ENCODE measurements around the gene RRN3. TPM values are rescaled to one million over a fixed set of nuclear protein-coding genes. Genes with fewer than 3 reads are reported as not detected.

RRN3 gene
- total and polyA plus RNA-seq, 9 of the 15 experiments (the other 6 are each of a cell fraction or from before 2014, with no cell fraction given) = 22.2 to 49.5 (median 28.4) TPM

DNA sequence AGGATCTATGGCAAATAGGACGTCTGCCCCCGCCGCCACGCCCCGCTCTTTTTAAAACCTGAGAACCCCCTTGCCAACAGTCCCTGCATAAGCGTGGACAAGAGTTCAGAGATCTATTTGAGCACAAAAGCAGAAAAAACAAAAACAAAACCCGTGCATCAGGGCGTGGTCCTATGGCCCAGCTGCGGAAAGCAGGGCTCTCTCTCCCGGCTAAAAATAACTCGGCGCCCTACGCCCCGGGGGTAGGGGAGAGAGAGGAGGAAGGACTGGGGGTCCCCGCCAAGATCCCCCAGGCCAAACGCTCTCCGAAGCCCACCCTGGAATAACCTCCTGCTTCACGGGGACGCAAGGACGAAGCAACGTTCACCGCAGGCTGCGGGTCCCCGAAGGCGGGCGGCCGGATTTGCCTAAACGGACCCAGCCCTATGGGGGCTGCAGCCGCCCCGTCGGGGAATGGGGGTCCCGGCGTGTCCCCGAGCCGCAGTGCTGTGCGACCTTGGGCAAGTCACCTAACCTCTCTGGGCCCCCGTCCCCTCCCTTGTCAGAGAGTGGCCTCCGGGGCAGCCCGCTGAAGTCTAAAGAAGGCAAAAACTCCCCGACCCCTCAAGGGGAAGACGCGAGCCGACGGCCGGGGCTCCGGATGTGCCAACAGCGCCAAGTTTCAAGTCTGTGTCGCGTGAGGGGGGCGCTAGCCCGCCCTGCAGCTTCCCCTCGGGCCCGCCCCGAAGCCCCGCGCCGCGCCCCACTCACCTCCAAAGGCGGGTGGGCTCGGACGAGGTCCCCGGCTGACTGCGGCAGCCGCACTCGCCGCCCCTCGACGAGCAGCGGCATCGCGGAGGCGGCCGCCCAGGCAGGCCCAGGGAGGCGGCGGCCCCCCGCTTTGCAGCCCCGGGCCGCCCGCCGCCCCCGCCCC lies 38.7 kb downstream of the RRN3 start (continued):
- TF ChIP-seq ZNF76 (CRISPR knock-in tag; IDR thresholded peaks at IDR 0.05; ENCODE audit: borderline replicate concordance) (no peak), ZBED1 (IDR thresholded peaks at IDR 0.05) (no peak), MEF2A (IDR thresholded peaks at IDR 0.05; ENCODE audit: control insufficient read depth, low read depth, low read length) (peak; percentile 84), FOXK2 (conservative IDR thresholded peaks at IDR 0.05 in 1 of 2, IDR thresholded peaks at IDR 0.05 in 1 of 2; ENCODE audit: low read depth in 2 of 2) (no peak), USF2 (CRISPR knock-in tag; IDR thresholded peaks at IDR 0.05) (no peak), E4F1 (CRISPR knock-in tag; IDR thresholded peaks at IDR 0.05; ENCODE audit: borderline replicate concordance) (no peak), TFAP4 (CRISPR knock-in tag; IDR thresholded peaks at IDR 0.05; ENCODE audit: borderline replicate concordance) (peak; percentile 38; the same call in 1 of the 2 replicates), ADNP (tag; IDR thresholded peaks at IDR 0.05) (peak; percentile 71), TEAD4 (IDR thresholded peaks at IDR 0.05; ENCODE audit: low read length) (no peak), TEAD4 (CRISPR knock-in tag; IDR thresholded peaks at IDR 0.05; ENCODE audit: borderline replicate concordance) (no peak), ZNF511 (CRISPR knock-in tag; IDR thresholded peaks at IDR 0.05) (peak; percentile 56; the same call in 1 of the 2 replicates), TCF7L2 (IDR thresholded peaks at IDR 0.05; ENCODE audit: low read depth, low read length) (no peak), RUNX1 (IDR thresholded peaks at IDR 0.05; ENCODE audit: low read depth) (no peak), MTA1 (IDR thresholded peaks at IDR 0.05; ENCODE audit: borderline replicate concordance) (no peak), ATF1 (CRISPR knock-in tag; IDR thresholded peaks at IDR 0.05) (0 out of 2 replicates have a peak, but pooled peaks have one; percentile 22), ATF1 (tag; IDR thresholded peaks at IDR 0.05) (0 out of 2 replicates have a peak, but pooled peaks have one; percentile 2), ZNF766 (CRISPR knock-in tag; conservative IDR thresholded peaks at IDR 0.05) (no peak), MEF2D (tag; conservative IDR thresholded peaks at IDR 0.05; ENCODE audit: low read depth) (peak; percentile 82)
- TF ChIP-seq, protein P1, sequence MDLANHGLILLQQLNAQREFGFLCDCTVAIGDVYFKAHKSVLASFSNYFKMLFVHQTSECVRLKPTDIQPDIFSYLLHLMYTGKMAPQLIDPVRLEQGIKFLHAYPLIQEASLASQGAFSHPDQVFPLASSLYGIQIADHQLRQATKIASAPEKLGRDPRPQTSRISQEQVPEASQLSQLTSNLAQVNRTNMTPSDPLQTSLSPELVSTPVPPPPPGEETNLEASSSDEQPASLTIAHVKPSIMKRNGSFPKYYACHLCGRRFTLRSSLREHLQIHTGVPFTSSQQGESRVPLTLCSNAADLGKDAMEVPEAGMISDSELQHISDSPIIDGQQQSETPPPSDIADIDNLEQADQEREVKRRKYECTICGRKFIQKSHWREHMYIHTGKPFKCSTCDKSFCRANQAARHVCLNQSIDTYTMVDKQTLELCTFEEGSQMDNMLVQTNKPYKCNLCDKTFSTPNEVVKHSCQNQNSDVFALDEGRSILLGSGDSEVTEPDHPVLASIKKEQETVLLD (IDR thresholded peaks at IDR 0.05) = no peak
